Neutrophil (primary cell): ENCODE measurements around the gene SYNJ2.

ENCODE experiments used
- H3K27ac ChIP-seq: fragments of 200-600 bp; sonication (generic); 2 replicates; pipeline ENCODE4 v1.5.1; 2016; ENCODE audit warnings: mild to moderate bottlenecking, moderate library complexity
- H3K27me3 ChIP-seq: fragments of 200-600 bp; sonication (generic); 2 replicates; pipeline ENCODE4 v1.6.0; 2016; ENCODE audit warnings: mild to moderate bottlenecking
- H3K36me3 ChIP-seq: fragments of 200-600 bp; sonication (generic); 2 replicates; pipeline ENCODE4 v1.5.1; 2017
- H3K4me1 ChIP-seq, 2 experiments: fragments of 200-600 bp in 1 of 2; sonication (generic) in 1 of 2; 1 replicate in 1 of 2; 2 replicates in 1 of 2; pipeline versions ENCODE4 v1.5.1 to v1.6.1; 2013 to 2016; ENCODE audit warnings: low read depth in 1 of 2, low read length in 1 of 2, mild to moderate bottlenecking in 1 of 2, moderate library complexity in 1 of 2; ENCODE audit not compliant: control insufficient read depth in 1 of 2, insufficient read depth in 1 of 2
- H3K4me3 ChIP-seq, 2 experiments: fragments of 200-600 bp in 1 of 2; sonication (generic) in 1 of 2; 1 replicate in 1 of 2; 2 replicates in 1 of 2; pipeline ENCODE4 v1.5.1; 2013 to 2016; ENCODE audit warnings: low read depth in 1 of 2, low read length in 1 of 2, mild to moderate bottlenecking in 1 of 2, moderate library complexity in 1 of 2
- H3K9me3 ChIP-seq: fragments of 200-600 bp; sonication (generic); 2 replicates; pipeline ENCODE4 v1.5.1; 2016
- TF ChIP-seq, protein P1 (sequence below): fragments of 200-600 bp; sonication (generic); IDR thresholded peaks from 2 replicates; pipeline ENCODE4 v1.5.1; 2016; ENCODE audit warnings: antibody characterized with exemption

SYNJ2 gene

DNA sequence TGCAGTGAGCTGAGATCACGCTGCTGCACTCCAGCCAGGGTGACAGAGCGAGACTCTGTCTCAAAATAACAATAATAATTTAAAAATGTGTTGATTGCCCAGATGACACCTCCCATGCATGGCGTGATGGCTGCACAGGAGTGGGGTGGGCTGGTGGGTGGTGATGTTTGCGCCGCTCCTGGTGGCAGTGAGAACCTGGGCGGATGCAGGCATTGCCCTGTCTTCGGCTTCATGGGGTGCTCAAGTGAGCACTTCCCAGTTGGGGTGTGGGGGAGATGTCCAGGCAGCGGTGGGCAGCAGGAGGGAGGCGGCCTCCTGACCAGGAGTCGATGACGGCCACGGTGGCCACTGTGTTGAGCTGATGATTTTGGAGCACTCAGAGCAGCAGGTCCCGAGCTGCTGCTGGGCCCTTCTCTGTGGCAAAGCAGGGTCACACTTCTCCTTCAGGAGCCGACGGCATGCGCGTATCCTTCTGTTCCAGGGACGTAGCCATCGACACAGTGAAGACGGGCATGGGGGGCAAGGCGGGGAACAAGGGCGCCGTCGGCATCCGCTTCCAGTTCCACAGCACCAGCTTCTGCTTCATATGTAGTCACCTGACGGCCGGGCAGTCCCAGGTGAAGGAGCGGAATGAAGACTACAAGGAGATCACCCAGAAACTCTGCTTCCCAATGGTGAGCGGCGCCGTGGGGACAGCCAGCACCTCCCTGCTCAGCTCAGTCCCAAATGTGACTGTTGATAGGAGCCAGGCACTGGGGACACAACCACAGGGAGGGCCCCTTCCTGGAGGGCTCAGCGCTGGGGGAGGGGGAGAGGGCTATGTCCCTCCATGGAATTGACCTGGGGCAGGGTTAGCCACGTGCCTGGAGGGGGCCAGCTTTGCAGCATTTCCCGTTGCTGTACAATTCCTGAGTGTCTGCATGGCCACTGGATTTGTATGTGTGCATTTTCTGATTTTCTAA, 89.7 kb downstream of the SYNJ2 start:
- H3K27me3 ChIP-seq: no peaks in the 10 kb centered on the region
- H3K9me3 ChIP-seq: no peaks in the 10 kb centered on the region
- TF ChIP-seq, protein P1, sequence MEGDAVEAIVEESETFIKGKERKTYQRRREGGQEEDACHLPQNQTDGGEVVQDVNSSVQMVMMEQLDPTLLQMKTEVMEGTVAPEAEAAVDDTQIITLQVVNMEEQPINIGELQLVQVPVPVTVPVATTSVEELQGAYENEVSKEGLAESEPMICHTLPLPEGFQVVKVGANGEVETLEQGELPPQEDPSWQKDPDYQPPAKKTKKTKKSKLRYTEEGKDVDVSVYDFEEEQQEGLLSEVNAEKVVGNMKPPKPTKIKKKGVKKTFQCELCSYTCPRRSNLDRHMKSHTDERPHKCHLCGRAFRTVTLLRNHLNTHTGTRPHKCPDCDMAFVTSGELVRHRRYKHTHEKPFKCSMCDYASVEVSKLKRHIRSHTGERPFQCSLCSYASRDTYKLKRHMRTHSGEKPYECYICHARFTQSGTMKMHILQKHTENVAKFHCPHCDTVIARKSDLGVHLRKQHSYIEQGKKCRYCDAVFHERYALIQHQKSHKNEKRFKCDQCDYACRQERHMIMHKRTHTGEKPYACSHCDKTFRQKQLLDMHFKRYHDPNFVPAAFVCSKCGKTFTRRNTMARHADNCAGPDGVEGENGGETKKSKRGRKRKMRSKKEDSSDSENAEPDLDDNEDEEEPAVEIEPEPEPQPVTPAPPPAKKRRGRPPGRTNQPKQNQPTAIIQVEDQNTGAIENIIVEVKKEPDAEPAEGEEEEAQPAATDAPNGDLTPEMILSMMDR: no peak
- H3K4me3 ChIP-seq: no peak overlapping the region
- H3K36me3 ChIP-seq: peaks cover 51% of the 10 kb centered on the region
- H3K27ac ChIP-seq: no peak overlapping the region
- no peaks in the 10 kb centered on the region for H3K4me1 ChIP-seq

DNA sequence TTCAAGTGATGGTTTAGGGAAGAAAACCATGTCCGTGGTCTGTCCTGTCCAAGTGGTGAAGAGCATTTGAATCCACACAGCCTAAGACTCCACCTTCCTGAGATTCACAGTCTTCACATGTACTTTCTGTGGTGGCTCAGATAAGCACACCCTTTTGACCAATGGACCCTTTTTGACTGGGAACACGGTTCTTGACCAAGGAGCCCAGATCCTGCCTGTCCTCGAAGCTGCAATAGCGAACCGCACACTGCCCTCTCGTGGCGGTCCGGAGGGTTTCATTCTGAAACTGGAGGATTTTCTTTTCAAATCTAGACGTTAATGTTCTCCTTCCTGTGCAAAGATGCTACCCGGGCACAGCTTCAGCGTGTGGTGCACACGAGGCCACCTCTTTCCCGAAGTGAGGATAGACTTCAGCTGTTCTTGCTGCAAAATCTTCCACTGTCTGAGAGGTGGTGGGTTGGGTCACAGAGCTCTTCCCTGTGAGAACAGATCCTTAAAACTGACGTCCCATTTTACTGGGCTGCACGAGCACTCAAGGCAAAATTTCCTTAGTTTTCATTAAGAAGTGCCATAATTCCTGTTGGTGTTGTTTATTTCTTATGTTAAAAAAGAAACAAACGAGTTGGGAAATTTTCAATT, 90.5 kb downstream of the SYNJ2 start:
- Histone ChIP-seq H3K9me3 (no peaks in the 10 kb centered on the region), H3K4me1 (no peaks in the 10 kb centered on the region), H3K27ac (no peak overlapping the region), H3K4me3 (no peak overlapping the region), H3K27me3 (no peaks in the 10 kb centered on the region), H3K36me3 (peaks cover 50% of the 10 kb centered on the region)
- TF ChIP-seq, protein P1: peak; percentile 72

DNA sequence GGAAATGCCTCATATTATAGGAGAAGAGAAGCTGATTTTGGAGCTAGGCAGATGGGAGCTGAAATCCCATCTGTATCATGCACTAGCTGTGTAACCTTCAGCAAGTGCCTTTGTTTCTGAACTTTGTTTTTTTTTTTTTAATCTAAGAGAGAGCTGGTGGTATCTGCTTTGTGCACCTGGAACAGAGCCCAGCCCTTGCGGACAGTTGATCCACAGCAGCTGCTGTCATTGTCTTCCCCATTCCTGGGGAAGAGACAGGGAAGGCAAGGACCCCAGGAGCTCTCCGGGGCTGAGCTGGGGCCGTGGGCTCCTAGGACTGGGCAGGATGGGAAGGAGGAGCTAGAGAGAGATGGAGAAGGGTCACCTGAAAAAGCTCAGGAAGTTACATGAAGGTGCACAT, 92.1 kb downstream of the SYNJ2 start:
- H3K36me3 ChIP-seq: peaks cover 55% of the 10 kb centered on the region
- no peak overlapping the region for H3K4me3 ChIP-seq
- no peaks in the 10 kb centered on the region for H3K9me3 ChIP-seq
- H3K27me3 ChIP-seq: no peaks in the 10 kb centered on the region
- TF ChIP-seq, protein P1: no peak
- no peaks in the 10 kb centered on the region for H3K4me1 ChIP-seq
- H3K27ac ChIP-seq: no peak overlapping the region

DNA sequence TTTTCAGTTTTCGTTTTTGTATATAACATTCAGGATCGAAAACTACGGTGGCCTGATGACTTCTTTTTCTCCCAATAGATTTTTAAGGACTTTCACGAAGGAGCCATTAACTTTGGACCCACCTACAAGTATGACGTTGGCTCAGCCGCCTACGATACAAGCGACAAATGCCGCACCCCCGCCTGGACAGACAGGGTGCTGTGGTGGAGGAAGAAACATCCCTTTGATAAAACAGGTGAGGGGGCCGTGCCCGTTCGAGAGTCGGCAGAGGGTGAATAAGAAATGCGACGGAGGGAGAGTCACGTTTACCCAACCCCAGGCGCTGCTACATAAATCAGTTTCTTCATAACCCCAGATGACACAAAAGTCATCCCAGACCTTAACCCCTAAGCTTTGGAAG, 94.9 kb downstream of the SYNJ2 start:
- Histone ChIP-seq H3K4me1 (peaks cover 19% of the 10 kb centered on the region in 2 experiments), H3K27ac (no peak overlapping the region), H3K9me3 (no peaks in the 10 kb centered on the region), H3K4me3 (no peak overlapping the region), H3K27me3 (no peaks in the 10 kb centered on the region), H3K36me3 (peaks cover 28% of the 10 kb centered on the region)
- TF ChIP-seq, protein P1: no peak

DNA sequence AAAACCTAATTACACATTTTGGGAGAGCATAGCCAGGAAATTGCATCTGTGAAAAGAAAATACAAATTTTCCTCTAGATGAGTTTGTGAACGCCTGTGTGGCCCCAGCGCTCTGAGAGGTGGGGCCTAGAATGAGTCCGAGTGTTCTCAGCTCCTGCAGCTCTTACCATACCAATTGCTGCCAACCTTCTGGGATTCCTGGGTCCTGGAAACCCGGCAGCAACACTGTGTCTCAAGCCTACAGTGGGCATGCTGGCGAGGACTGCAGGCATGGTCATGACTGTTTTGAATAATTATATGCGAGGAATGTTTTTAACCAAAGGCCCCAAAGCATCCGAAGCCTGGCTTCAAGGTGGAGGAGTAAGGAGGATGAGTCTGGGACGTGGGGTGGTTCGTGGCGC, 96.0 kb downstream of the SYNJ2 start:
- peaks cover 28% of the 10 kb centered on the region for H3K36me3 ChIP-seq
- no peak overlapping the region for H3K27ac ChIP-seq
- H3K4me3 ChIP-seq: no peak overlapping the region
- TF ChIP-seq, protein P1: no peak
- H3K4me1 ChIP-seq: peaks cover 28 to 29% of the 10 kb centered on the region in 2 experiments
- no peaks in the 10 kb centered on the region for H3K27me3 ChIP-seq
- no peaks in the 10 kb centered on the region for H3K9me3 ChIP-seq
